HepG2 (cell line): Measurements from ENCODE around the gene MAP3K1. TPM values are rescaled to one million over a fixed set of nuclear protein-coding genes. Genes with fewer than 3 reads are reported as not detected.
A peak's percentile ranks its signal among the peaks of the same experiment; 100 is the strongest.

Source experiments
- ATAC-seq: fragments of 200-7000 bp; cut with Tn5 transposase; 3 replicates; pipeline ENCODE4 v1.9.1; 2020; ENCODE audit warnings: mild to moderate bottlenecking, moderate library complexity
- BruUV-seq: library from RNA; stranded (reverse); fragments of 400-500 nt; replicated peaks from 2 replicates; lab custom pipeline; 2021; lab: Mats Ljungman, UMichigan
- CTCF ChIA-PET: fragments of 300-600 bp; formaldehyde crosslinking; extraction: SDS; loops from one replicate; lab custom pipeline; 2021; ENCODE audit warnings: low total read pairs, inconsistent platforms, low intra/inter-chr PET ratio; lab: Yijun Ruan, JAX
- POLR2A ChIA-PET: fragments of 350-600 bp; sonication (Branson Sonifier 250); formaldehyde crosslinking; loops from one replicate; lab custom pipeline; 2020; ENCODE audit warnings: antibody characterized with exemption, inconsistent platforms; lab: Yijun Ruan, JAX
- DNase-seq: peaks from one replicate; pipeline ENCODE4 v3.0.0-alpha.2; 2015; ENCODE audit warnings: low spot score
- FAIRE-seq: peaks from 3 replicates; lab custom pipeline; 2011; peaks lifted over from hg19 to GRCh38; lab: Jason Lieb, UNC
- H2AFZ ChIP-seq: one replicate; pipeline ENCODE4 v1.6.1; 2011; ENCODE audit warnings: low read length, inconsistent platforms
- H3K27ac ChIP-seq: fragments of 300-600 bp; 3 replicates; pipeline ENCODE4 v1.8.0; 2011; ENCODE audit warnings: mixed run types, mild to moderate bottlenecking, mixed read lengths, low read length, inconsistent platforms; ENCODE audit not compliant: insufficient read depth; ENCODE audit errors: extremely low read length
- H3K27me3 ChIP-seq, 2 experiments: fragments of 200-600 bp in 1 of 2; 2 replicates in 1 of 2; 3 replicates in 1 of 2; pipeline versions ENCODE4 v1.6.0 to v1.8.0; 2011; ENCODE audit warnings: low read length in 2 of 2, mild to moderate bottlenecking in 2 of 2, moderate library complexity in 2 of 2, inconsistent platforms in 1 of 2; ENCODE audit not compliant: insufficient read depth in 2 of 2, control insufficient read depth in 1 of 2
- H3K36me3 ChIP-seq, 2 experiments: fragments of 200-600 bp in 1 of 2; replicated peaks in 1 of 2; 2 replicates in 1 of 2; 3 replicates in 1 of 2; pipeline versions ENCODE4 v1.5.1 to v1.8.0; 2011; ENCODE audit warnings: low read length in 2 of 2, inconsistent platforms in 1 of 2; ENCODE audit not compliant: insufficient read depth in 2 of 2, control insufficient read depth in 1 of 2
- H3K4me1 ChIP-seq: 2 replicates; pipeline ENCODE4 v1.5.1; 2012; ENCODE audit warnings: low read length, inconsistent platforms; ENCODE audit not compliant: insufficient read depth
- H3K4me2 ChIP-seq: 2 replicates; pipeline ENCODE4 v1.6.0; 2011; ENCODE audit warnings: low read depth, low read length, inconsistent platforms
- H3K4me3 ChIP-seq, 3 experiments: fragments of 200-600 bp in 1 of 3; sonication (generic), shearing (Covaris generic) in 1 of 3; replicated peaks in 1 of 3; 2 replicates each; pipeline ENCODE4 v1.5.1; 2011 to 2016; ENCODE audit warnings: low read length in 3 of 3, inconsistent platforms in 2 of 3, low read depth in 2 of 3, mild to moderate bottlenecking in 2 of 3, control low read depth in 1 of 3, mixed read lengths in 1 of 3; ENCODE audit not compliant: insufficient read depth in 1 of 3
- H3K79me2 ChIP-seq: one replicate; pipeline ENCODE4 v1.6.1; 2011; ENCODE audit warnings: low read length, inconsistent platforms; ENCODE audit not compliant: insufficient read depth
- H3K9ac ChIP-seq: 2 replicates; pipeline ENCODE4 v1.6.0; 2011; ENCODE audit warnings: mild to moderate bottlenecking, low read depth, low read length, inconsistent platforms; ENCODE audit not compliant: insufficient read depth
- H3K9me3 ChIP-seq: 2 replicates; pipeline ENCODE4 v1.5.1; 2012; ENCODE audit warnings: mild to moderate bottlenecking, low read length
- H4K20me1 ChIP-seq: 2 replicates; pipeline ENCODE4 v1.6.0; 2011; ENCODE audit warnings: inconsistent platforms, mild to moderate bottlenecking, low read length, moderate library complexity; ENCODE audit not compliant: insufficient read depth
- CENPBD1 ChIP-seq: sonication (generic); formaldehyde crosslinking; IDR thresholded peaks from 2 replicates; pipeline ENCODE4 v1.8.0; 2022; ENCODE audit warnings: missing genetic modification reagents, low read depth, mild to moderate bottlenecking, borderline replicate concordance
- DMAP1 ChIP-seq: IDR thresholded peaks from 2 replicates; pipeline ENCODE4 v1.6.1; 2016
- GATAD2A ChIP-seq: IDR thresholded peaks from 2 replicates; pipeline ENCODE4 v1.6.1; 2016
- KLF6 ChIP-seq: IDR thresholded peaks from 2 replicates; pipeline ENCODE4 v1.8.0; 2016; ENCODE audit warnings: missing biosample characterization, missing genetic modification reagents
- MBD4 ChIP-seq: IDR thresholded peaks from 2 replicates; pipeline ENCODE4 v1.6.1; 2012; ENCODE audit warnings: low read length, inconsistent platforms, borderline replicate concordance
- PAX8 ChIP-seq: sonication (generic); formaldehyde crosslinking; IDR thresholded peaks from 2 replicates; pipeline ENCODE4 v1.8.0; 2022; ENCODE audit warnings: mild to moderate bottlenecking, missing genetic modification reagents, borderline replicate concordance
- PLSCR1 ChIP-seq: sonication (generic); formaldehyde crosslinking; IDR thresholded peaks from 2 replicates; pipeline ENCODE4 v1.5.0; 2020; ENCODE audit warnings: missing genetic modification reagents, mild to moderate bottlenecking, borderline replicate concordance
- SRSF1 ChIP-seq: fragments of 200-400 bp; formaldehyde crosslinking; optimal IDR thresholded peaks from 2 replicates; pipeline ENCODE3; 2017; ENCODE audit warnings: mild to moderate bottlenecking, low read depth, low read length, moderate library complexity
- TCF7 ChIP-seq: sonication (generic); IDR thresholded peaks from 2 replicates; pipeline ENCODE4 v1.6.1; 2016; ENCODE audit warnings: antibody characterized with exemption, low read depth
- ZBTB10 ChIP-seq: sonication (generic); formaldehyde crosslinking; IDR thresholded peaks from 2 replicates; pipeline ENCODE4 v1.4.0; 2020; ENCODE audit warnings: missing genetic modification reagents, borderline replicate concordance
- ZFP36L1 ChIP-seq: sonication (generic); formaldehyde crosslinking; IDR thresholded peaks from 2 replicates; pipeline ENCODE4 v1.8.0; 2022; ENCODE audit warnings: mild to moderate bottlenecking, missing genetic modification reagents, moderate library complexity
- ZNF296 ChIP-seq: sonication (generic); formaldehyde crosslinking; conservative IDR thresholded peaks from 2 replicates; pipeline ENCODE4 v1.5.0; 2020; ENCODE audit warnings: mild to moderate bottlenecking, missing genetic modification reagents
- ZNF331 ChIP-seq: sonication (generic); formaldehyde crosslinking; IDR thresholded peaks from 2 replicates; pipeline ENCODE4 v1.4.0; 2020; ENCODE audit warnings: missing genetic modification reagents
- ZNF563 ChIP-seq: sonication (generic); formaldehyde crosslinking; IDR thresholded peaks from 2 replicates; pipeline ENCODE4 v1.8.0; 2022; ENCODE audit warnings: mild to moderate bottlenecking, moderate library complexity, missing genetic modification reagents
- ZNF660 ChIP-seq: sonication (generic); formaldehyde crosslinking; IDR thresholded peaks from 2 replicates; pipeline ENCODE4 v1.5.1; 2020; ENCODE audit warnings: mild to moderate bottlenecking, low read depth, missing genetic modification reagents, borderline replicate concordance
- WGBS: methylation state at CpG from one replicate; pipeline ENCODE4 v1.1.6; 2017; ENCODE audit warnings: low lambda C conversion rate; 5-methylcytosine and 5-hydroxymethylcytosine counted together
- in situ Hi-C: cut with HindIII; loops from 2 replicates; pipeline ENCODE4 v1.10.0; 2017; ENCODE audit warnings: low pct_unique_long_range_greater_than_20kb; ENCODE audit not compliant: extremely low pct_ligation_motif_present
- intact Hi-C: fragments of 100-400 bp; cut with micrococcal nuclease; formaldehyde crosslinking; loops from one replicate; pipeline ENCODE4 v1.10.0; 2022; ENCODE audit not compliant: unreplicated experiment
- polyA plus RNA-seq, 8 experiments: library from polyadenylated mRNA; depleted of rRNA in 3 of 8; stranded (reverse) in 7 of 8; unstranded in 1 of 8; fragments of >200 nt; fragmentation: Illumina TruSeq in 4 of 8; extraction: Trizol in 4 of 8; gene quantifications; 2 replicates each; pipeline versions ENCODE4 v1.2.1 to v1.2.3, GENCODE V29; 2011 to 2016; ENCODE audit warnings: low read depth in 4 of 8, missing spikeins in 1 of 8, mixed read lengths in 1 of 8; ENCODE audit not compliant: insufficient read depth in 1 of 8
- total RNA-seq, 5 experiments: library from RNA; depleted of rRNA; stranded (reverse); fragments of >200 nt; fragmentation: Illumina TruSeq; extraction: Trizol; gene quantifications; 2 replicates each; pipeline ENCODE4 v1.2.3, GENCODE V29; 2016; ENCODE audit warnings: low read depth in 1 of 5
- TF ChIP-seq, protein P1 (sequence below): IDR thresholded peaks from 2 replicates; pipeline ENCODE4 v1.6.1; 2016; ENCODE audit warnings: missing genetic modification reagents, missing compliant biosample characterization
- TF ChIP-seq, protein P2 (sequence below): sonication (generic); formaldehyde crosslinking; IDR thresholded peaks from 2 replicates; pipeline ENCODE4 v1.4.0; 2020; ENCODE audit warnings: low read depth, missing genetic modification reagents

The MAP3K1 gene
- total and polyA plus RNA-seq, 2 of the 13 experiments (the other 11 are each of a cell fraction or from before 2014, with no cell fraction given) = 16.4 to 30.3 TPM

DNA sequence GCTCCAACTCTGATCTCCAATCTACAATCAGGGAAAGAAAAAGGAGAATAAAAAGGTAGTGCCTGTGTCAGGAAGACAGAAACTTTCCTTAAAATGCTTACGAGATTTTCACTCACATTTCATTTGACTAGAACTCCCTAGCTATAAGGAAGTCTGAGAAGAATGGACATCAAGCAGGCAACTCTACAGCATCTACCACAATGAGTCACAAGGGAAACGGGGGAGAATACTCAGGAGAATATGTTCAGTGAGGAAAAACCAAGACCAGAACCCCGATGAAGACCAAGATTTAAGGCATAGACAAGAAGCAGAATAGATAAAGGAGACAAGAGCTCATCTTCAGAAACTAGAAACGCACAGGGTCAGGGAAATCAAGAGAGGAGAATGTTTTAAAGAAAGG is 85.0 kb downstream of the MAP3K1 start:
- ATAC-seq (peak; percentile 24), FAIRE-seq (no peak), DNase-seq (no peak)
- Histone ChIP-seq H3K9me3 (no peaks in the 10 kb centered on the region), H3K79me2 (no peaks in the 10 kb centered on the region), H3K4me1 (no peaks in the 10 kb centered on the region; the same call in 1 of the 2 replicates), H3K4me3 (no peak overlapping the region), H3K36me3 (no peaks in the 10 kb centered on the region; a peak in 2 of 5 replicates), H2AFZ (no peak overlapping the region), H3K27me3 (no peaks in the 10 kb centered on the region), H4K20me1 (no peaks in the 10 kb centered on the region), H3K27ac (no peak overlapping the region), H3K9ac (no peak overlapping the region), H3K4me2 (no peak overlapping the region)
- WGBS = 36% methylated on average over 4 of the region's 4 CpGs
- ChIA-PET POLR2A (no interaction called here), CTCF (interaction anchor here (0.8 to 2.4 kb wide), 6 partner anchors 96 to 321 kb away, joined by 3 to 22 read pairs (median 6); no protein-coding TSS in a partner anchor)
- intact Hi-C loops = loop anchor here (2.0 kb wide), 1 partner anchor 320 kb away; no protein-coding TSS in a partner anchor
- in situ Hi-C loops = loop anchor here (5.0 to 10.0 kb wide), 2 partner anchors 237 to 314 kb away; no protein-coding TSS in a partner anchor
- BruUV-seq = no TSS peak
- TF ChIP-seq GATAD2A (CRISPR knock-in tag) = no peak
- TF ChIP-seq, protein P1, sequence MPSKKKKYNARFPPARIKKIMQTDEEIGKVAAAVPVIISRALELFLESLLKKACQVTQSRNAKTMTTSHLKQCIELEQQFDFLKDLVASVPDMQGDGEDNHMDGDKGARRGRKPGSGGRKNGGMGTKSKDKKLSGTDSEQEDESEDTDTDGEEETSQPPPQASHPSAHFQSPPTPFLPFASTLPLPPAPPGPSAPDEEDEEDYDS (CRISPR knock-in tag) = no peak
- TF ChIP-seq, protein P2, sequence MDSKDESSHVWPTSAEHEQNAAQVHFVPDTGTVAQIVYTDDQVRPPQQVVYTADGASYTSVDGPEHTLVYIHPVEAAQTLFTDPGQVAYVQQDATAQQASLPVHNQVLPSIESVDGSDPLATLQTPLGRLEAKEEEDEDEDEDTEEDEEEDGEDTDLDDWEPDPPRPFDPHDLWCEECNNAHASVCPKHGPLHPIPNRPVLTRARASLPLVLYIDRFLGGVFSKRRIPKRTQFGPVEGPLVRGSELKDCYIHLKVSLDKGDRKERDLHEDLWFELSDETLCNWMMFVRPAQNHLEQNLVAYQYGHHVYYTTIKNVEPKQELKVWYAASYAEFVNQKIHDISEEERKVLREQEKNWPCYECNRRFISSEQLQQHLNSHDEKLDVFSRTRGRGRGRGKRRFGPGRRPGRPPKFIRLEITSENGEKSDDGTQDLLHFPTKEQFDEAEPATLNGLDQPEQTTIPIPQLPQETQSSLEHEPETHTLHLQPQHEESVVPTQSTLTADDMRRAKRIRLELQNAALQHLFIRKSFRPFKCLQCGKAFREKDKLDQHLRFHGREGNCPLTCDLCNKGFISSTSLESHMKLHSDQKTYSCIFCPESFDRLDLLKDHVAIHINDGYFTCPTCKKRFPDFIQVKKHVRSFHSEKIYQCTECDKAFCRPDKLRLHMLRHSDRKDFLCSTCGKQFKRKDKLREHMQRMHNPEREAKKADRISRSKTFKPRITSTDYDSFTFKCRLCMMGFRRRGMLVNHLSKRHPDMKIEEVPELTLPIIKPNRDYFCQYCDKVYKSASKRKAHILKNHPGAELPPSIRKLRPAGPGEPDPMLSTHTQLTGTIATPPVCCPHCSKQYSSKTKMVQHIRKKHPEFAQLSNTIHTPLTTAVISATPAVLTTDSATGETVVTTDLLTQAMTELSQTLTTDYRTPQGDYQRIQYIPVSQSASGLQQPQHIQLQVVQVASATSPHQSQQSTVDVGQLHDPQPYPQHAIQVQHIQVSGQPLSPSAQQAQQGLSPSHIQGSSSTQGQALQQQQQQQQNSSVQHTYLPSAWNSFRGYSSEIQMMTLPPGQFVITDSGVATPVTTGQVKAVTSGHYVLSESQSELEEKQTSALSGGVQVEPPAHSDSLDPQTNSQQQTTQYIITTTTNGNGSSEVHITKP (CRISPR knock-in tag) = no peak
- TF ChIP-seq CENPBD1 = no peak
- TF ChIP-seq ZNF660 (CRISPR knock-in tag) = no peak
- no peak for TF ChIP-seq ZNF296
- TF ChIP-seq PAX8 (CRISPR knock-in tag) = no peak
- TF ChIP-seq DMAP1 (CRISPR knock-in tag) = no peak
- no peak for TF ChIP-seq ZNF563
- TF ChIP-seq PLSCR1 (CRISPR knock-in tag) = no peak
- TF ChIP-seq KLF6 (CRISPR knock-in tag) = no peak
- TF ChIP-seq ZBTB10 (CRISPR knock-in tag) = no peak
- no peak for TF ChIP-seq ZFP36L1 (CRISPR knock-in tag)
- TF ChIP-seq MBD4 = no peak
- TF ChIP-seq ZNF331 (CRISPR knock-in tag) = no peak
- no peak for TF ChIP-seq SRSF1
- TF ChIP-seq TCF7 = no peak
